Measurements from ENCODE around the gene SPEG.
"Not testable (repeated sequence)": the region's sequence is repeated elsewhere in the genome, so short reads cannot be mapped to it uniquely, and the experiment has no call there.

SPEG gene

GRCh38 chr2:219404954-219405353 lies 29.7 kb upstream of the SPEG start:
- in situ Hi-C loops (cut with MboI; ENCODE audit: low sequenced_read_pairs, unreplicated experiment) = loop anchor here (5.0 kb wide), 1 partner anchor 127 kb away; no protein-coding TSS in a partner anchor
- no peak for TF ChIP-seq CTCF (IDR thresholded peaks at IDR 0.05; ENCODE audit: borderline replicate concordance, control extremely low read depth, extremely low read depth, insufficient read depth, missing control alignments)
- DNase-seq (ENCODE audit: low spot score) = no peak

- in situ Hi-C loops (cut with MboI; ENCODE audit: low sequenced_read_pairs, unreplicated experiment) = no loop called here
- TF ChIP-seq CTCF (IDR thresholded peaks at IDR 0.05; ENCODE audit: borderline replicate concordance, control extremely low read depth, extremely low read depth, insufficient read depth, missing control alignments) = no peak
- no peak for DNase-seq (ENCODE audit: low spot score)
These were observed 29.2 kb upstream of the SPEG start for GRCh38 chr2:219405451-219405850.

- no peak for DNase-seq (ENCODE audit: low spot score)
- in situ Hi-C loops (cut with MboI; ENCODE audit: low sequenced_read_pairs, unreplicated experiment) = no loop called here
- no peak for TF ChIP-seq CTCF (IDR thresholded peaks at IDR 0.05; ENCODE audit: borderline replicate concordance, control extremely low read depth, extremely low read depth, insufficient read depth, missing control alignments)
These were observed 28.4 kb upstream of the SPEG start for GRCh38 chr2:219405958-219406860.

- no peak for TF ChIP-seq CTCF (IDR thresholded peaks at IDR 0.05; ENCODE audit: borderline replicate concordance, control extremely low read depth, extremely low read depth, insufficient read depth, missing control alignments)
These were observed 27.8 kb upstream of the SPEG start for GRCh38 chr2:219406861-219407230.

GRCh38 chr2:219407343-219407742 lies 27.3 kb upstream of the SPEG start:
- in situ Hi-C loops (cut with MboI; ENCODE audit: low sequenced_read_pairs, unreplicated experiment); DNase-seq (ENCODE audit: low spot score): not testable (repeated sequence)

More at GRCh38 chr2:219406861-219407230, 27.8 kb upstream of the SPEG start:
- in situ Hi-C loops (cut with MboI; ENCODE audit: low sequenced_read_pairs, unreplicated experiment) = no loop called here
- DNase-seq (ENCODE audit: low spot score) = no peak

- in situ Hi-C loops (cut with MboI; ENCODE audit: low sequenced_read_pairs, unreplicated experiment) = no loop called here
- no peak for DNase-seq (ENCODE audit: low spot score)
- TF ChIP-seq CTCF (IDR thresholded peaks at IDR 0.05; ENCODE audit: borderline replicate concordance, control extremely low read depth, extremely low read depth, insufficient read depth, missing control alignments) = no peak
These were observed 26.4 kb upstream of the SPEG start for GRCh38 chr2:219408204-219408603.

- DNase-seq (ENCODE audit: low spot score) = no peak
- no peak for TF ChIP-seq CTCF (IDR thresholded peaks at IDR 0.05; ENCODE audit: borderline replicate concordance, control extremely low read depth, extremely low read depth, insufficient read depth, missing control alignments)
- in situ Hi-C loops (cut with MboI; ENCODE audit: low sequenced_read_pairs, unreplicated experiment) = no loop called here
These were observed 26.0 kb upstream of the SPEG start for GRCh38 chr2:219408631-219409030.
